DOHH2 (cell line): Measurements from ENCODE around the gene TP53BP2.
"Not testable (repeated sequence)": the region's sequence is repeated elsewhere in the genome, so short reads cannot be mapped to it uniquely, and the experiment has no call there.

Source experiments
- H3F3A ChIP-seq: fragments of 200-600 bp; sonication (generic), shearing (Covaris generic); 2 replicates; pipeline ENCODE4 v1.6.0; 2016; ENCODE audit warnings: antibody characterized with exemption, mild to moderate bottlenecking; ENCODE audit not compliant: control insufficient read depth, insufficient read depth
- H3K27ac ChIP-seq: fragments of 200-600 bp; sonication (generic); 2 replicates; pipeline ENCODE4 v1.5.1; 2014; ENCODE audit warnings: low read depth, mild to moderate bottlenecking, low read length, moderate library complexity
- H3K27me3 ChIP-seq: fragments of 200-600 bp; sonication (generic); 2 replicates; pipeline ENCODE4 v1.6.1; 2014; ENCODE audit warnings: mild to moderate bottlenecking, low read length, mixed read lengths; ENCODE audit not compliant: control insufficient read depth
- H3K36me3 ChIP-seq: fragments of 200-600 bp; sonication (generic); 2 replicates; pipeline ENCODE4 v1.6.1; 2014; ENCODE audit warnings: mild to moderate bottlenecking, low read length, moderate library complexity, mixed read lengths; ENCODE audit not compliant: control insufficient read depth
- H3K4me1 ChIP-seq: fragments of 200-600 bp; sonication (generic); 2 replicates; pipeline ENCODE4 v1.6.1; 2014; ENCODE audit warnings: mild to moderate bottlenecking, low read length, mixed read lengths; ENCODE audit not compliant: control insufficient read depth
- H3K4me2 ChIP-seq: fragments of 200-600 bp; sonication (generic); 2 replicates; pipeline ENCODE4 v1.6.0; 2014; ENCODE audit warnings: mild to moderate bottlenecking, low read length, moderate library complexity
- H3K4me3 ChIP-seq: fragments of 200-600 bp; sonication (generic); 2 replicates; pipeline ENCODE4 v1.5.1; 2014; ENCODE audit warnings: mild to moderate bottlenecking, low read length, mixed read lengths
- H3K79me2 ChIP-seq: fragments of 200-600 bp; sonication (generic); 2 replicates; pipeline ENCODE4 v1.6.1; 2014; ENCODE audit warnings: mild to moderate bottlenecking, low read length, mixed read lengths; ENCODE audit not compliant: control insufficient read depth
- H3K9me2 ChIP-seq: fragments of 200-600 bp; sonication (generic); replicated peaks from 2 replicates; pipeline ENCODE4 v1.6.1; 2014; ENCODE audit warnings: mild to moderate bottlenecking, low read length, mixed read lengths; ENCODE audit not compliant: control insufficient read depth
- H3K9me3 ChIP-seq: fragments of 200-600 bp; sonication (generic); 2 replicates; pipeline ENCODE4 v1.6.1; 2014; ENCODE audit warnings: antibody characterized with exemption, low read length, mixed read lengths; ENCODE audit not compliant: control insufficient read depth, insufficient read depth
- H4K20me1 ChIP-seq: fragments of 200-600 bp; sonication (generic); 2 replicates; pipeline ENCODE4 v1.6.0; 2014; ENCODE audit warnings: low read depth, mild to moderate bottlenecking, antibody characterized with exemption, low read length, moderate library complexity; ENCODE audit not compliant: control insufficient read depth, insufficient read depth
- CTCF ChIP-seq: fragments of 200-600 bp; sonication (generic); IDR thresholded peaks from one replicate; pipeline ENCODE4 v1.5.1; 2014; ENCODE audit warnings: antibody characterized with exemption, mild to moderate bottlenecking, low read depth, low read length; ENCODE audit not compliant: poor library complexity, severe bottlenecking
- EZH2phosphoT487 ChIP-seq: fragments of 200-600 bp; sonication (generic); IDR thresholded peaks from 2 replicates; pipeline ENCODE4 v1.6.1; 2017; ENCODE audit warnings: borderline replicate concordance, mild to moderate bottlenecking, antibody characterized with exemption, low read length, moderate library complexity, mixed read lengths

TP53BP2 gene

GRCh38 chr1:223820515-223820858 is 25.3 kb downstream of the TP53BP2 start:
- H3K9me3 ChIP-seq = no peaks in the 10 kb centered on the region
- H3K4me3 ChIP-seq = no peak overlapping the region
- H3K9me2 ChIP-seq = no peaks in the 10 kb centered on the region
- no peaks in the 10 kb centered on the region for H3F3A ChIP-seq
- H3K4me1 ChIP-seq = peaks cover 25% of the 10 kb centered on the region
- no peak overlapping the region for H3K27ac ChIP-seq
- H3K27me3 ChIP-seq = no peaks in the 10 kb centered on the region
- H4K20me1 ChIP-seq = no peaks in the 10 kb centered on the region; the same call in 1 of the 2 replicates
- H3K36me3 ChIP-seq = peaks cover 13% of the 10 kb centered on the region
- TF ChIP-seq EZH2phosphoT487 (no peak), CTCF (no peak)
- no peak overlapping the region for H3K4me2 ChIP-seq
- H3K79me2 ChIP-seq = peaks cover 45% of the 10 kb centered on the region

GRCh38 chr1:223819730-223820514 is 25.8 kb downstream of the TP53BP2 start:
- Histone ChIP-seq H3K4me2 (no peak overlapping the region), H3K9me3 (no peaks in the 10 kb centered on the region), H4K20me1 (no peaks in the 10 kb centered on the region; the same call in 1 of the 2 replicates), H3K27me3 (no peaks in the 10 kb centered on the region), H3F3A (no peaks in the 10 kb centered on the region), H3K4me1 (peaks cover 22% of the 10 kb centered on the region), H3K79me2 (peaks cover 44% of the 10 kb centered on the region), H3K36me3 (peaks cover 13% of the 10 kb centered on the region), H3K27ac (no peak overlapping the region), H3K4me3 (no peak overlapping the region), H3K9me2 (no peaks in the 10 kb centered on the region)
- TF ChIP-seq CTCF = no peak
- no peak for TF ChIP-seq EZH2phosphoT487

GRCh38 chr1:223817265-223817664 is 28.5 kb downstream of the TP53BP2 start:
- H3K9me2 ChIP-seq, H3K27me3 ChIP-seq, H3K27ac ChIP-seq, H3F3A ChIP-seq, H3K4me2 ChIP-seq, H3K4me3 ChIP-seq, H3K9me3 ChIP-seq, H4K20me1 ChIP-seq: not testable (repeated sequence)
- Histone ChIP-seq H3K79me2 (peaks cover 23% of the 10 kb centered on the region), H3K36me3 (peaks cover 25% of the 10 kb centered on the region), H3K4me1 (peaks cover 16% of the 10 kb centered on the region)

GRCh38 chr1:223815865-223816264 is 29.9 kb downstream of the TP53BP2 start:
- H3K4me2 ChIP-seq = no peak overlapping the region
- H3K9me3 ChIP-seq = no peaks in the 10 kb centered on the region
- TF ChIP-seq CTCF = no peak
- no peak for TF ChIP-seq EZH2phosphoT487
- H3F3A ChIP-seq = no peaks in the 10 kb centered on the region
- H3K36me3 ChIP-seq = peaks cover 31% of the 10 kb centered on the region
- H4K20me1 ChIP-seq = no peaks in the 10 kb centered on the region
- no peak overlapping the region for H3K27ac ChIP-seq
- H3K9me2 ChIP-seq = no peaks in the 10 kb centered on the region
- peaks cover 15% of the 10 kb centered on the region for H3K79me2 ChIP-seq
- H3K4me1 ChIP-seq = peaks cover 14% of the 10 kb centered on the region
- no peaks in the 10 kb centered on the region for H3K27me3 ChIP-seq
- no peak overlapping the region for H3K4me3 ChIP-seq
